Cardiac fibroblast (primary cell): ENCODE results near the gene PDE6G.

Source experiments
- DNase-seq, 2 donors: peaks; one replicate each; pipeline versions ENCODE4 v3.0.0 to v3.0.0-alpha.2; 2010; ENCODE audit warnings: low read depth in 2 of 2
- H3K4me3 ChIP-seq, 2 donors: replicated peaks in 1 of 2; 1 replicate in 1 of 2; 2 replicates in 1 of 2; pipeline ENCODE4 v1.5.1; 2011; ENCODE audit warnings: low read depth in 2 of 2, low read length in 2 of 2, mild to moderate bottlenecking in 2 of 2, moderate library complexity in 1 of 2
- TF ChIP-seq, protein P1 (sequence below): IDR thresholded peaks from one replicate; pipeline ENCODE4 v1.5.1; 2011; ENCODE audit warnings: low read depth, mild to moderate bottlenecking, low read length, inconsistent platforms

The PDE6G gene

DNA sequence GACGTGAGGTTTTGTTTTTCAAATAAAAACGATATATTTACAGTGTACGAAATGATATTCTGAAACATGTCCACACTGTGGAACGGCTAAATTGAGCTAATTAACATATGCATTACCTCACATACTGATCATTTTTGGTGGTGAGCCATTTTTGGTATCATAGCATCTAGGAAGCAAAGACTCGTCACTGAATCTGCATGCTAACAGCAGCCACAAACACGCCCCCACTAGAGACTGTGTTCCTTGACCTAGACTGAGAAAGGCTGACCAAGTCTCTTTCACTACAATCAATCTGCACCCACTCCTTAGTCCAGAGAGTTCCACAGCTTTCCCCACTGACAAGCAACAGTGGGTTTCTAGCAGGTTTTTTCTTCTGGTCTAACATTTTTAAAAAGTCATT, 48.9 kb downstream of the PDE6G start:
- DNase-seq = peak in 1 of 2 donors; percentile 14
- H3K4me3 ChIP-seq = no peak overlapping the region
- TF ChIP-seq, protein P1, sequence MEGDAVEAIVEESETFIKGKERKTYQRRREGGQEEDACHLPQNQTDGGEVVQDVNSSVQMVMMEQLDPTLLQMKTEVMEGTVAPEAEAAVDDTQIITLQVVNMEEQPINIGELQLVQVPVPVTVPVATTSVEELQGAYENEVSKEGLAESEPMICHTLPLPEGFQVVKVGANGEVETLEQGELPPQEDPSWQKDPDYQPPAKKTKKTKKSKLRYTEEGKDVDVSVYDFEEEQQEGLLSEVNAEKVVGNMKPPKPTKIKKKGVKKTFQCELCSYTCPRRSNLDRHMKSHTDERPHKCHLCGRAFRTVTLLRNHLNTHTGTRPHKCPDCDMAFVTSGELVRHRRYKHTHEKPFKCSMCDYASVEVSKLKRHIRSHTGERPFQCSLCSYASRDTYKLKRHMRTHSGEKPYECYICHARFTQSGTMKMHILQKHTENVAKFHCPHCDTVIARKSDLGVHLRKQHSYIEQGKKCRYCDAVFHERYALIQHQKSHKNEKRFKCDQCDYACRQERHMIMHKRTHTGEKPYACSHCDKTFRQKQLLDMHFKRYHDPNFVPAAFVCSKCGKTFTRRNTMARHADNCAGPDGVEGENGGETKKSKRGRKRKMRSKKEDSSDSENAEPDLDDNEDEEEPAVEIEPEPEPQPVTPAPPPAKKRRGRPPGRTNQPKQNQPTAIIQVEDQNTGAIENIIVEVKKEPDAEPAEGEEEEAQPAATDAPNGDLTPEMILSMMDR = no peak

GRCh38 chr17:81603846-81604610, 52.3 kb downstream of the PDE6G start:
- DNase-seq = no peak
- H3K4me3 ChIP-seq = no peak overlapping the region
- TF ChIP-seq, protein P1 = no peak

DNA sequence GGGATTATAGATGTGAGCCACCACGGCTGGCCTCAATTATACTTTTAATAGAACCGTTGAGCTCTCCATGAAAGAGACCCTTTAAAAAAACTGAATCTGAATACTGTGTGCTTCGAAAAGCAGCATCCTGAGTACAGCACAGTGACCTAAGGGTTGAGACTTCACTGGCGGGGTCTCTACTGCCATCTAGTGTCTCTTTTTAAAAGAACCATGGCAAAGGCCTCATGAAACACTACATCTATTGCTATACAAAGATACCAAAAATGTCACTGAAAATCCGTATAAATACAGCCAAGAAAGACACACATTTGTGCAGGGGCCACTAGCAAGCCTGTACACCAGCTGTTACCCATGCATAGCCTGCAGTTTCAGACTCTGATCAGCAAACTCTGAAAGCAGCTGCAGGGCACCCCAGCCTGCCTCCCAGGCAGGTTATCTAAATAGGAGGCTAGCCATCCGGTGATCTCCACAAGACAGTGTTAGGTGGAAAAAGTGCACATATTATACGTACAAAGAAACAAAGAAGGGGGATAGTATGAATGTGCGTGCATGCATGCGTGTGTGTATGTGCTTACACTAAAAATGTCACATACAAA, 54.7 kb downstream of the PDE6G start:
- TF ChIP-seq, protein P1 = peak; percentile 82
- no peak overlapping the region for H3K4me3 ChIP-seq
- DNase-seq = peak; percentile 85 to 87
